DMS 273 treated with DMSO at 0.1 percent for 48 hours (cell line): ENCODE results near the gene SSBP4.
A peak's percentile ranks its signal among the peaks of the same experiment; 100 is the strongest.

Experiments used
- DNase-seq: peaks from one replicate; lab custom pipeline; 2025; lab: John Stamatoyannopoulos, UW

Gene SSBP4

DNA sequence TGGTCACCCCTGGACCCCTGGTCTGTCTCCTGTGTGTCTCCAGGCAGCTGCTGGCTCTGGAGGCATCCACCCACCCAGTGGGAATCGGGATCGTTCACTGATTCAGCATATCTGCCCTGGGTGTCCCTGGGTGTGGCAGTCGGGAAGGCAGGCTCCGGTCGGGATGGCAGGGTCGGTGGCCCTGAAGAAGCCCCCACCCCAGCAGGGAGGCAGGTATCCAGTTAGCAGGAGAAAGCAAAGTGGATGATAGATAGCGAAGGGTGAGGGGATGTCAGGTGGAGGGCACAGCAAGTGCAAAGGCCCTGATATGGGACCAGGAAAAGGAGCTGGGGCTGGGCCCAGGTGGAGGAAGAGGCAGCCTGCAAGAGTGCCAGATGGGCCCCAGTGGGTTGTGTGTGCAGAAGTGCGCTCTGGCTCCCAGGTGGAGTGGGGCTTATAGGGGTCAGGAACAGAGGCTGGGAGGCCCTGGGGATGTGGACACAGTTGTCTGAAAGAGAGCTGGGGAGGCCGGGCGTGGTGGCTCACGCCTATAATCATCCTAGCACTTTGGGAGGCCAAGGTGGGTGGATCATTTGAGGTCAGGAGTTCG lies 2.3 kb downstream of the SSBP4 start:
- DNase-seq = no peak

DNA sequence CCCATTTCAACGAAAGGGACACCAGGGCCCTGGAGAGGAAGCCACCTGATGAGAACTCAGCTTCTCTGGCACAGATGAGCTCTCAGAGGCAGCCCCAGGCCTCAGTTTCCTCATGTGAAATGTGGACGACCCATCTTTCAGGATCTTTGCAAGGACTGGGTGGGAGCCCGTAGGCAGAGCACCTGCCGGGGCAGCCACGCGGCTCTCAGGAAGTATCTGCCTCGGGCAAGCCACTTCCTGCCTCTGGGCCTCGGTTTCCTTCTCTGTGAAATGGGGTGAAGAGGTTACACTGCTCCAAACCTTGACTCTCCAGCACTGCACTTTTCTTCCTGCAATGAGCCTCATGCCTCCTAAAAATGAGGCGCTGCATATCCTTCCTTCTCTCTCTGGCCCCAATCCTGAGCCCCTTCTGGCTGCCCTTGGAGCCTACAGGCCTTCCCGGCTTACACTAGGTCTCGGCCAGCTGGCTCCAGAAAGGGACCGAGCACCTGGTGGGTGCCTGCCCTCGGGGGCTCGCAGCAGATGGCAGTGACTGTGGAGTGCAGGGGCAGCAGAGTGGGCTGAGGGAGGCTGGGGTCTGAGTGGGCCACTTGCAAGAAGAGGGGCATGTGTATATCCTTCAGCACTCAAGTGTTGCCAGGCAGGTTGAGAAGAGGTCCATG lies 3.5 kb downstream of the SSBP4 start:
- no peak for DNase-seq

GRCh38 chr19:18423258-18424020 lies 4.2 kb downstream of the SSBP4 start:
- no peak for DNase-seq

DNA sequence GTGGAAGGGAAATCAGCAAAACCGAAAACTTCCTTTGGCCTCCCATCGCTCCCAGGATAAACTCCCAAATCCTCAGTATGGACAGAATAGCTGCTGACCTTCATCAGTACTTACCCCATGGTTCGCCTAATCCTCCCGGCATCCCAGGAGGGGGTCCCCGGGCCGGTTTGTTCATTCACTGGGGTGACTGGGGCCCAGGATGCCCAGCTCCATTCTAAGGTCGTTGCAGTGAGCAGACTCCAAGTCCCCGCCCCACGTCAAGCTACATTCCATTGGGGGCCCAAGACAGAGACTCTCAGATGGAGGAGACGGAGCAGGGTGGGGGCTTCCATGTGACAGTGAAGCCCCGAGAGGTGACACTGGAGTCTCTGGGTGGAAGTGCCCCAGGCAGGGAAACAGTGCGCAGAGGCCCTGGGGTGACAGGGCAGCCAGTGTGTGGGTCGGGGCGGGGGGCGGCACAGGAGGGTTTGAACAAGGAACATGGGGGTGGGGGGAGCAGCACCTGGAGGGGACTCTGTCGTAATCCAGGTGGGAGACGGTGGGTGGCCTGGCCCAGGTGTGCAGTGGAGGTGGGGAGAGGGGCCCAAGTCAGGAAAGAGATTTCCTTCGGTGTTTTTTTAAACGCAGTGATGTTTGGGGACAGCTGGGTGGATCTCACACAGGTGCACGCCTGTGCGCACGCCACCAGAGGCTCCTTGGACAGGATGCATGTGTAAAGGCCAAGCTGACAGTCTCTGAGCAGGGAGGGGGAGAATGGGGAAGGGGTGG lies 5.1 kb downstream of the SSBP4 start:
- DNase-seq = no peak

DNA sequence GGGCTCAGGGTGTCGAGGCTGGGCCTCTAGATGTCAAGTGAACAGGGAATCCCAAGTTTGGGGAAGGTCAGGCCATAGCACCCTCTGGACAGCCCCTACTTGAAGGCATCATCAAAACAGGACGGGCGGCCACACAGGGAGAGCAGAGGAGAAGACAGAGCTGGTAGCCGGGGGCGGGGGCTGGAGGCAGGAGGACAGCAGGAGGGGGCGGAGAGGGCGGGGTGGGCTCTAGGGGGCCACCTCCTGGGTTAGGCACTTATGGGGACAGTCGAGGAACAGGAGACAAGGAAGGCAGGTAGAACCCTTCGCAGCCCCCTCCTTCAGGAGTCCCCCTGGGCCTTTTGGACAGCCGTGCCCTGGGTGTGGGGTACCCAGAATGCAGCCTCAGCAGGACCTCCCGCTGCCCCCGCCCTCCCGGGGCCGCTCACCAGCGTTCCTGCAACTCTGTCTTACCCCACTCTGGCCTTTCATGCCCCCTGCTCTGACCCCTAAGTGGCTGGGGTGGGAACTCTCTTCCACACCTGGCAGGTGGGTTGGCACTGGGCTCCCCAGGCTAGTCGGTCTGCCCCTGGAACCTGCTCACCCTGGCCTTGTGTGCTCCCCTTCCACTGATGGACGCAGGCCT lies 5.8 kb downstream of the SSBP4 start:
- no peak for DNase-seq

DNA sequence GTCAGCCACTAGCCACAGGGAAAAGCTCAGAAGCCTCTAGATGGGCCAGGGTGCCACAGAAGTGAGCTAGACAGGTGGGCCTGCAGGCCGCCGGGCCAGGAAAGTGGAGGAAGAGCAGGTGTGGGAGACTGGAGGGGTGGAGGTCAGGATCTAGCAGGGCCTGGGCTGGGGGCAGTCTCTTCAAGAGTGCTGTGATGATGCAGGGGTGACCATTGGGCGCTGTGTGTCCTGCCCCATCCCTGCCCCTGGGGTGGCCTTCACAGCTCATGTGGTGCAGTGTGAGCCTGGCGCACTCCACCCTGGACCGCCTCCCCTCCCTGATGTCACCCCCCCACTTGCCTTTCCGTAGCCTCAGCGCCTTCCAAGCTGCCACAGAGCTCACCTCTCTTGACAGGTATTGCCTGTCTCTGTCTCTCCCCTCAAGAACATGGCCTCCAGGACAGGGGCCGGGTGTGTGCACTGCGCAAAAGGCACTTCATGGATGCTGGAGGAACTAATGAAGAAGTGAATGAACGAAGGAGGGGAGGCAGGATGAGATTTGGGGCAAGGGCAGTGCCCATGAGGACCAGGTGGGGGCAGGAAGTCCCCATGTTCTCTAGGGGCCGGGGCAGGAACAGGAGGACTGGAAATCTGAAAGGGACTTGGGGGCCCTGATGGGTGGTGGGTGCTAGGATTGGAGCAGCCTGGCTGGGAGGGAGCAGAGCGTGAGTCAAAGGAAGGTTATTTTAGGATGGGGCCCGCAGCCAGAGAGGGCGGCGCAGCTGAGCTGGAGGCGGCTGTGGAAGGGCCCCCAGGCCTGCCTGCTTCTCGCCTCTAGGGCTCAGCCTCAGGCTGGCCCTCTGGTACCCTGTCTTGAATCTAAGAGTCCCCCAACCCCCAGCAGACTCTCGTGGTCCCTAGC lies 6.6 kb downstream of the SSBP4 start:
- DNase-seq = no peak

- DNase-seq = no peak
Observed at GRCh38 chr19:18426416-18426767, 7.2 kb downstream of the SSBP4 start.

GRCh38 chr19:18427080-18427742 lies 8.0 kb downstream of the SSBP4 start:
- no peak for DNase-seq

GRCh38 chr19:18427743-18428113 lies 8.5 kb downstream of the SSBP4 start:
- DNase-seq = no peak

- DNase-seq = no peak
Observed at GRCh38 chr19:18428173-18428786, 9.1 kb downstream of the SSBP4 start.

- DNase-seq = peak; percentile 45
Observed at GRCh38 chr19:18428787-18429674, 9.8 kb downstream of the SSBP4 start.

GRCh38 chr19:18429717-18430416 lies 10.7 kb downstream of the SSBP4 start:
- DNase-seq = no peak

DNA sequence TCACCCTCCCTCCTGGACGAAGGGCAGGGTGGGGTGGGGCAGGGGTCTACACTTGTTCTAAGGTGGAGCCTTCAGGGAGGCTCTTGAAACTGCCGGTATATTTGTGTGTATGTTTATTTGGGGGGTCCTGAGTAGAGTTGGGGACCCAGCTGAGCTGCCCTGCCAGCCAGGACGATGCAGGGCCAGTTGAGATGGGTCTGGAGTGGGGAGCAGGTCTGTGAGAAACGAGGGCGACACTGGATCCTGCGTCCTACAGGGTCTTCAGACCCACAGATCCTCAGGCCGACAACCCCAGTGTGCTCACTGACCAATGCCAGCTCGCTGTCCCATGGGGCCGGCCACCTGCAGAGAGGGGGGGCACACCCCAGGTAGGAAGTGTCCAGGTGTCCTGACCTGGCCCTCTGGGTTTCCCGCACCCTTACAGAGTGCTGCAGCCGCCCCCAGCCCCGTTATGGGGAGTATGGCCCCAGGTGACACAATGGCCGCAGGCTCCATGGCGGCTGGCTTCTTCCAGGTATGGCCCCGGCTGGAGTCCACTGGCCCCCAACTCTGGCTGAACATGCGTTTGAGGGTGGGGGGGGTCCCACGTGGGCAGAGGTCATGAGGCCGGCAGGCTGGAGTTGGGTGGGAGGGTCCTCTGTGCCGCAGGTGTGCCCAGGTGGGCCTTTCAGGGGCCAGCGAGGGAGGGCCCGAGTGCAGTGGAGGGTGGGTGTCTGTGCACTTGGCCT lies 11.4 kb downstream of the SSBP4 start:
- no peak for DNase-seq

DNA sequence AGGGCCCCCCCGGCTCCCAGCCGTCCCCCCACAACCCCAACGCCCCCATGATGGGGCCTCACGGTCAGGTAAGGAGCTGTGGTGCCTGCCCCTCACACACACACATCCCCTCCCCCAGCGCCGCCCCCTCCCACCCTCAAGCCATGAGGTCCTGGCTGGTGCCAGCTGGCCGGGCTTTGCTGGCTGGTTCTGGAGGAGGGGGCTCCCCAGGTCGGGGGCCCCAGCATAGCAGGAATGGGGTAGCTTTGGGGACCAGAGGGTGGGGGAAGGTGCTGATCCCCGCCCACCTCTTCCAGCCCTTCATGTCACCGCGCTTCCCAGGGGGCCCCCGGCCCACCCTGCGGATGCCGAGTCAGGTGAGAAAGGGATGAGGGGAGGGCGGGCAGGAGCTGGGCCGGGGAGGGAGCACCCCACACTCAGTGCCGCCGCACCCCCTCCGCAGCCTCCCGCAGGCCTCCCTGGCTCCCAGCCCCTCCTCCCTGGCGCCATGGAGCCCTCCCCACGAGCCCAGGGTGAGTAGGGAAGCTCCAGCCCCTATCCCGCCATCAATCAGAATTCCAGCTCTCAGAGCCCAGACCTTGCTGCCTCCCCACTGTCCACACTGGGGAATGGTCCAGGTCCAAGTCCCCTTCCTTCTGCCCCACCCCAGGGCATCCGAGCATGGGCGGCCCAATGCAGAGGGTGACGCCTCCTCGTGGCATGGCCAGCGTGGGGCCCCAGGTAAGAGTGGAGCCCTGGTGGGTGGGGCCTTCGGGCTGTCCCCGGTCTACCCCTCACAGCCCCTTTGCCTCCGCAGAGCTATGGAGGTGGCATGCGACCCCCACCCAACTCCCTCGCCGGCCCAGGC lies 12.4 kb downstream of the SSBP4 start:
- no peak for DNase-seq

DNA sequence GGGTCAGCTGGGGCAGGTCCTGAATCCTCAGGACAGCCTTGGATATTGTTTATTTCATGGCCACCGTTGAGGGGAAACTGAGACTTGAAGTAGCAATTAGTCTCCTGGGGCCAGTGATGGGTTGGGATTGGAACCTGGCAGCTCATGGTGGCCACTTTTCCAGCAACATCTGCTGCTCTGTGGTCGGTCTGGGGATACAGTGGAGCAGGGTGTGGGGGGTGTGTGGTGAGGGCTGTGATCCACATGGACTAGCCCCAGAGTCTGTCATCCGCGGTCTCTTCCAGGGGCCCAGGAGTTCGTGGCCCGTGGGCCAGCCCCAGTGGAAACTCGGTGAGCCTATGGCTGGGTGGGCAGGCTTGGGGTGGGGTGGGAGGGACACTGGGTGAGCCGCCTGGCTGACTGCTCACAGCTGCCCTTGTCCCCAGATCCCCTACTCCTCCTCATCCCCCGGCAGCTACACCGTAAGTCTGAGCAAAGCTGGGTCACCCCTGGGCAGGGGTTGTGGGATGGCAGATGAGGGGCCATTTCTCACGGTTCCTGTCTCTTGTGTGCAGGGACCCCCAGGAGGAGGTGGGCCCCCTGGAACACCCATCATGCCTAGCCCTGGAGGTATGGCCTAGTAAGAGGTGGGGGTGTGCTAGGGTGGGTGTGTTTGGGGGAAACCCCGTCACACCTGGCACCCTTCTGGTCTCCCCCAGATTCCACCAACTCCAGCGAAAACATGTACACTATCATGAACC lies 13.2 kb downstream of the SSBP4 start:
- DNase-seq = no peak

DNA sequence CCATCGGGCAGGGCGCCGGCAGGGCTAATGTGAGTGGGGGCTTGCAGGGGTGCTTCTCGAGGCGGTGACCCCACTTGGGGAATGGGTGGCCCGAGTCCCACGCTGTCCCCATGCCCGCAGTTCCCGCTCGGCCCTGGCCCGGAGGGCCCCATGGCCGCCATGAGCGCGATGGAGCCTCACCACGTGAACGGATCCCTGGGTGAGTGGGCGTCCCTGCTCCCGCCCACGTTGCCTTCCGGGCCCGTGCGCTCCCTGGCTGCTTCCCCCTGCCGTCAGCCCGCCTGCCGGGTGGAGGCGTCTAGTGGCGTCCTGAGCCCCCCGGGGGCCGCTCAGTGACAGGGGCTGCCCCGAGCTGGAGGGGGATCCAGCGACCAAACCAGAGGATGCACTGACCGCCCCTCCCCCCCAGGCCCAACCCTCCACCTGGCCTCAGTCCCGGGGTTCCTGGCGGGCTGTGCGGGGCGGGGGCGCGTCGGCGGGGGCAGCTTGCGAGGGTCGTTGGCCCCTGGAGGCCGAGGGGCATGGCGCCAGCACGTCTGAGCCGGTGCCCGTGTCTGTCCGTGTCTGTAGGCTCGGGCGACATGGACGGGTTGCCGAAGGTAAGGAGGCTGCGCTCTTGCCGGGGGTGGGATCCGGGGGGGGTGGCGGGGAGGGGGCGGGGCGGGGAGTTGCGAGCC lies 14.0 kb downstream of the SSBP4 start:
- DNase-seq = no peak
